Activated gamma-delta T cell (primary cell): ENCODE results near the gene KCTD15.

ENCODE experiments used
- DNase-seq: peaks from one replicate; lab custom pipeline; 2025; lab: John Stamatoyannopoulos, UW
- total RNA-seq, 2 donors: gene quantifications; one replicate each; lab custom pipeline; 2026; lab: John Stamatoyannopoulos, UW

The KCTD15 gene, protein sequence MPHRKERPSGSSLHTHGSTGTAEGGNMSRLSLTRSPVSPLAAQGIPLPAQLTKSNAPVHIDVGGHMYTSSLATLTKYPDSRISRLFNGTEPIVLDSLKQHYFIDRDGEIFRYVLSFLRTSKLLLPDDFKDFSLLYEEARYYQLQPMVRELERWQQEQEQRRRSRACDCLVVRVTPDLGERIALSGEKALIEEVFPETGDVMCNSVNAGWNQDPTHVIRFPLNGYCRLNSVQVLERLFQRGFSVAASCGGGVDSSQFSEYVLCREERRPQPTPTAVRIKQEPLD
- 0.41 to 5.0 reads per million in 2 donors for total RNA-seq

DNA sequence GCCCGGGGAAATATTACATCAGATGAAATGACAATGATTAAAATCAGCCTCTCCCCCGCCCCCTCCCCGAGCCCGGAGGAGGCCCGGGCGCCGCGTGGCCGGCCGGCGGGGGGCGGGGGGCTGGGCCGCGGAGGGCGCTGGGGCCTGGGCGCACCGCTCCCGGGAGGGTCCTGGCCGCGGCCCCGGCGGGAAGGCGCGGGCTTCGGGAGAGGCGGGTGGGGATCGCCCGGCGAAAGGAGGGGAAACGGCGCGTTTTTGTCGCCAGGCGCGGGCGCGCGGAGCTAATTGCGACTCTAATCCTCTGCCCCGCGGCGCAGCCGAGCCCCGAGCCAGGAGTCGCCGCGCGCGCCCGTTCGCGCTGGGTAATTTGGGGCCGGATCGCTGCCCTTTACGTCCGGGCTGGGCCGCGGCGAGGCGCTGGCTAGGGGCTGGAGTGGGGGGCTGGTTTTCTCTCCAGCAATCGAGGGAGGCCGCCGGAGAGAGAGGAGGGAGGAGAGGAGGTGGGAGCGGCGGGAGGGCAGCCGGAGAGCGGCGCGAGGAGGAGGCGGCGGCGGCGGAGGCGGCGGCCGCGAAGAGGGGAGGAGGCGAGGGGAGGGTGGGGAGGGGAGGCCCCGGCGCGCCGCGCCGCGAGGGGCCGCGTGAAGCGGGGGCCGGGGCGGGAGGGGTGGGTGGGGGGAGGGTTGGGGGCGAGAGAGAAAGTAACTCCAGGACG is at the start of gene KCTD15:
KCTD15 (plus strand) TSS at position 707 of the 712 bp plus-strand sequence. CDS start 3,585 bp downstream, outside the sequence.
- no peak for DNase-seq

DNA sequence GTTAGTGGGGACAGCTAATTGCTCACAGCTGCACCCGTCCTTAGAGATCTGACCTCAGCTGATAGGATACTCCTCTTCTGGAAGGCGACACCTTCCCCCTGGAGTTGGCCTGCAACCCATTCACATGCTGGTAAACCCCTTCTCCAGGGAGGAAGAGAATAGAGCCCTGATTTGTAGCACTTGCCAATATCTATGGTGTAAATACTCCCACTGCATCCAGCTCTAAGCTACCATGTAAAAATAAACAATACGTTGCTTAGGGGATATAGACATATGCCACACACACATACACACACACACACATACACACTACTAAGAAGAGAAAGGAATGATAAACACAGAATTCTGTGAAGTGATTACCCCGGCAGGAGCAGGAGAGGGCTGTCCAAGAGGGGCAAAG is 49.4 kb upstream of the KCTD15 start:
- no peak for DNase-seq

DNA sequence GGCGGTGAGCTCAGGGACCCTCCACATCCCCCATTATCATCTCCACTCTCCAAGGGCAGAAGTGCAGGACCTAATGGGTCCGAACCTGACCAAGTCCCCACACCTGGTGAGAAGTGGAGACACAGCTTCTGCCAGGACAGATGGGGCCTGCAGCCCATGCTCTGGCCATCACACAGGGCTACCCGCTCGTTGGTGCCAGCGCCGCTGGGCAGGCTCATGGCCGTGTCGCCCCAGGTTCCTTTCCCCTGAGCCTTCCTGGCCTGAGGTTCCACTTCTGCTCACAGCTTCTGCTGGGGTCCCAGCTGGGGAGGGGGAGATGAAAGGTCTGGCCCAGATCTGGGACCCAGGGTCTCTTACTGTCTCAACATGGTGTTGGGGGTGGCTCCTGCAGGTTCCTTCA is 48.4 kb upstream of the KCTD15 start:
- DNase-seq = no peak

DNA sequence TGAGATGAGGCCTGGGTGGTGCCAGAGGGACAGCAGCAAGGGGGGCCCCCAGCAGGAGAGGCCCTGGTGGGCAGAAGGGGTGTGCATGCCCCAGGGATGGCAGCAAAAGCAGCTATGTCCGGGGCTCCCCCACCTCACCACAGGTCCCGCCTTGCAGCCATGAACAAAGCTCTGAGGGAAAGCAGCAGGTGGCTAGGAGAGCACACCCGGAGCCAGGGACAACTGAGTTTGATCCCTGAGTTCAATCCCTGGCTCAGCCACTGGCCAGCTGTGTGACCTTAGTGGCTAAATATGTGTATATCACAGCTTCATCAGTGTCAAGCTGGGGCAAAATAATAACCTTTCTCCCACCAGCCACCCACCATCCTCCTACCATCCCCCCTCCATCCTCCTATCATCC is 47.7 kb upstream of the KCTD15 start:
- no peak for DNase-seq

DNA sequence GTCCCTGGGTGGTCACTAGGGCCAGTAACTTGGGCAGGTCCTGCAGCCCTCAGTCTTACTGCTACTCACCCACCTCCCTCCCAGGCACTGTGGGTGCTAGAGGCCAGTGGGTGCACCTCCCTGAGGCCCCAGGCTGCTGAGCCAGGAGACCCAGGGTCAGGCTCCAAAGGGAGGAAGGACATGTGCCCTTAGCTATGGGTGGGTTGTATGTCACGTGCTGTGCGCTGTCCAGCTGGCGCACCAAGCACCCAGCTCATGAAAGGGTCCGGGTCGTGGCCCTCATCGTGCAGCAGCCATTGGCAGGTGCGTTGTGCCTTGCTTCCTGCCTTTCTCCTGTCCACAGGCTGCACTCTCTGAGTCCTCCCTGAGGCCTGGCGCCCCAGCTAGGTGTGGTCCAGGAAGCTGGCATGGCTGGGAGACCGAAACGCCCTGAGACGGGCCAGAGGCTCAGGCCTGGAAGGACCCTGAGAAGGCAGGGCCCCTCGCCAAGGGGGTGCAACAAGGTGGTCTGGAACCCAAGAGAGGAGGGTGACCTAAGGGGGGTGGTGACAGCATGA is 47.0 kb upstream of the KCTD15 start:
- DNase-seq = no peak

DNA sequence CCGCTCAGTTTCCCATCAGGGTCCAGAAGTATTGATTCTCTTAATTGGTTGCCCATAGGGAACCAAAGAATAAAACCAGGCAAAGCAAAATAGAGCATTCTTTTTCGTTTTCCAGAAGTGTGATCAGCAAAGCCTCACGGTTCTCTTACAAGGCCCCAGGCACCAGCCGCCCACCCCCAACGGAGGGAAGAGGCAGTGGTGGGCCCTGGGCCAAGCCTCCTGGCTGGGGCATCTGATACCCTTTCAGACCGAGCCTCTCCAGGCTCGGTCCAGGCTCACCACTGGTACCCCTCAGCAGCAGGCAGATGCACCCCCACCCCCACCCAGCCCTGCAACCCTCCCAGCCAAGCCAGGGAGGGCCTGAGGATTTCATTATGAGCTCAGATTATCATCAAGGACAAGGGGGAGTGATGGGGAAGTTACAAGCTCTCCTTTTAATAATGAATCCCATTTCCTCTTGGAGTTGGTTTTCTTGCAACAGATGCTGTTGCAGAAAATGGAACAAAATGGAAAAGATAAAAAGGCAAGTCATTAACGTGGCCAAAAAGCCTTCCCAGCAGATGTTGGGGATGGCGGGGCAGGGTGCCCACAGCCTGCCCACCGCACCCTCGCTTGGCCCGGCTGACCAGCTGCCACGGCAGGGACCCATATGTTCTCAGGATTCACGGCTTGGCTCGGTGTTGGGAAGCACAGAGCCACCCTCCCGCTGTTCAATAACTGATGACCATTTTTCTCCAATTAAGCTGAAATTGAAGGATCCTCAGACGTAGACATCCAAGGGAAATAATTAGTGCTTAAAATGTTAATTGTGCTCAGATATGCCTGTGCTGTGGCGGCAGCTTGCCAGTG is 45.9 kb upstream of the KCTD15 start:
- DNase-seq = no peak

DNA sequence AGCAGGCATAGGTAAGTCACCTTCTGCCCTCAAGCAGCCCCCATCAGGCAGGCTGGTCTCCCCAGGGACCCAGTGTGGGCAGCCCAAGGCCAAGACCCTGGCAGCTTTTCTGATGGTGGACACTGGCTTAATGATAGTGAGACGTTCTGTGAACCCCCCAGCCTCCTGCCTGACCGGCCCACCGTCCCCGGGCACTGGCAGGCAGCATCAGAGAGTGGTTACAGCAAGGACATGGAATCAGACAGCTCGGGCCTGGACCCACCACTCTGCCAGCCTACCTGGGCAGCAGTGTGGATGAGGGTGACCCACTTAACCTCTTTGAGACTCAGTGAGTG is 45.3 kb upstream of the KCTD15 start:
- no peak for DNase-seq

DNA sequence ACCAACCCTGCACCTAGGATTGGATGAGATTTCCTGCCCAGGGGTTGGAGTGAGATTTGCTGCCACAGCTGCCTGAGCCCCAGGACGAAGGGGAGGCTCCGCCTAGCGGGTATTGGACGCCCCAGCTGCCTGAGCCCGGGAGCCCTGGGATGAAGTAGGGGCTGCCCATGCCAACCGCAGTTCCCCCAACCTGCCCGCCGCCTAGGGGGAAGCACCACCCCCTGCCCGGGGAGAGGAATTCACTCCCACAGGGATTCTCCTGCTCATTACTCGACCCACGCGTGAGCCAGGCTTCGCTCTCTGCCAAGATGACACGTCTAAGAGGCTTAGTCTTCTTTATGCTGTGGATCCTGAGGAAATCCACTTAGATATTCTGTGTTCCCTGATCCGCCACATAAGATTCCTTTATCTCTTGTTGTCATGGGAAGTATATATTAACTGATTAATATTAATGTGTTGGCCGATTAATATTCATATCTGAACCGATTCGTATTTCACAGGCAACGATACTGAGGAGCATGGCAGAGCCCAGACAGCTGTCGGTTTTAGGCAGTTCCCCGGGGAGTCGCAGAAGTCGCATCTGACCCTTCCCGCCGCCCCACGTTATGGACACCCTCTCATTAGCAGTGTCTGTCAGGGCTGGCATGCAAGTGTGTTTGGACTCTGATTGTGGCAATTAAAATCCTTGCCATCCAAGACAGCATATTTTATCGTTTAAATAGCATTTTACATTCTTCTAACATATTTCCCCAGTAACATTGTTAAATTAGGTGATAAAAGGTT is 44.5 kb upstream of the KCTD15 start:
- no peak for DNase-seq

DNA sequence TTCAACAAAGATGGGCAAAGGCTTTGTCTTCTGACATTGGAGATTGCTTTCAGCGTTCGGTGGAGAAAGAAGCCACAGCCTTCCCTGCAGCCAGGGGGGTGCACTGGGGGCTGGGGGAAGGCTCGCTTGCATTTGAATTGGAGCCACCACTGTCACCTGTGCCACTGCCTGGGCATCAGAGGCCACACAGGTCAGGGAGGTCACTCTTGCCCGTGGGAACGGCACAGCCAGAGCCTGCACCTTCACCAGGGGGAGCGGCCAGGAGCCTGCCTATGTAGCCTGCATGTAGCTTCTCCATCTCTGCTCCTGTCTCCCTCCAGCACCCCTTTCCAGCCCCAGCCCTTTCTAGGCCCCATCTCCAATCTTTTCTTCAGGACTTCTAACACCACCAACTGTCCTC is 43.7 kb upstream of the KCTD15 start:
- DNase-seq = no peak

DNA sequence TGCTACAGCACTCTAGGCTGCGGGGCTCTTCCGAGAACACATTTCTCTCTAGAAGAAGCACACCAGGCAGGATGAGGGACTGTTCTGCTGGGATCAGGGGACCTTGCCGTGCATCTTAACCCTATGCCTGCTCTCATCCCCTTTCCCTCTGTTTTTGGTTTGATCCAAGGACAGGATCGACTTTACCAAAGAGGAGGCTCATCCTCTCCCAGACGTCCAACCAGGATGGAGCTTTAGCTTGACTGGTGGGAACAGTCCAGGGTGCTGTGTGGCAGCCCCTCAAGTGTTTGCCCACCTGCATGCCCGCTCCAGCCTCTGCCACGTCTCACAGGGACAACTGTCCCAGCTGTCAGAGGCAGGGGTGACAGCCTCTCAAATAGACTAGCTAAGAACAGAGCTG is 42.3 kb upstream of the KCTD15 start:
- no peak for DNase-seq

DNA sequence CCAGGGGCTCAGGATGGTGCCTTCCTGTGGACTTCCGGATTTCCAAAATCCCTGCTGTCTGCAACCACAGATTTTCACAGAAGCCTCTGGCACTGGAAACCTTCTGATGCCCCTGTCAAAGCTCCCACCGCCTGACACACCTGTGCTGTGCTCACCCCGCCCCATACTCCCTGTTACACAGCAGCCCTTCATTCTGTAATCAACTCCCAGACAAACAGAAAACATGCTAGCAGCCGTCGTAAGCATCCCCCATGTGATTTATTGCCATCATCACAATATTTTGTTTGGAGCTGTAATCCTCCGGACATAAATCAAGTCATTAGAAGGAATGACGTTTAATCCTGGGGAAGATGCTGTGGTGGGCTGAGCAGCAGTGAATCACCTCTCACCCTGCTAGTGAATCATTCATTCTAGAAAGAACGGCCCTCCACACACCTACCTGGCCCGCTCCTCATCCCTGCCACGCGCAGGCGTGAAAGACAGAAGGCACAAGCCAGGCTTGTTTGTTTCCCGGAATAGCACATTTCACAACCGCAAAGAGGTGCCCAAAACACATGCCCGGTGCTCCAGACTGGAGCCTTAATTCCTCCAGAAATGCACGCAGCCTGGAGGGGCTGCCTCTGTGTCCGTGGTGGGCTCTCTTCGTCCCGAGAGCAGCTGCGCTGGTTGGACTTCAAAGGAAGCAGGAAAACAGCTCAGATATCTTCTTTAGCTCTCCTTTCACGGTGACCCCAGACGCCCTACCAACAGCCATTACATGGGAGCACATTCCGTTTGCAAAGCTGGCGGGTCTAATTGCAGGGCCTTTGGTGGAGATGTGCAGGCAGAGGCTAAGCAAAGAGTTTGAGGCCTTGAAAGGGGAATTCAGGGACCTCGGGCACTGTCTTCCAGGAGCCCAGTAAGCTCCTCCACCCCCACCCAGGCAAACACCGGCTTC is 41.3 kb upstream of the KCTD15 start:
- no peak for DNase-seq

DNA sequence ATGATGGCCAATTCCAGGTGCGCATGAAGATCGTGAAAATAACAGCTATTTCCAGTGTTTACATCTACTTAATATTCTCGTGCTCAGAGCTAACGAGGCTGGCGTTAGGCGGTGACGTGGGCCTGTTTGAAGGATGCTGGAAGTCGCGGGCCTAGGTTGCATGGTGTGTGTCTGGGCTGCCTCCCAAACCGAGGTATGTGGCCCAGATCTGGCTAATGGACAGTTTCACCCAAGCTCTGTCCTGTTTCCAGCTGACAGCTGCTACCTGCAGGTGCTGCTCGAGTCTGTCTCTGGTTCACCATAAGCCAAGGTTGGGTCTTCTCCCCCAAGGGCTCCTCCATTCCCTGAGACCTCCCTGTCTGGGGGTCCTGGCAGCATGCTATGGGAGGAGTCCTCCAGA is 40.5 kb upstream of the KCTD15 start:
- DNase-seq = no peak

DNA sequence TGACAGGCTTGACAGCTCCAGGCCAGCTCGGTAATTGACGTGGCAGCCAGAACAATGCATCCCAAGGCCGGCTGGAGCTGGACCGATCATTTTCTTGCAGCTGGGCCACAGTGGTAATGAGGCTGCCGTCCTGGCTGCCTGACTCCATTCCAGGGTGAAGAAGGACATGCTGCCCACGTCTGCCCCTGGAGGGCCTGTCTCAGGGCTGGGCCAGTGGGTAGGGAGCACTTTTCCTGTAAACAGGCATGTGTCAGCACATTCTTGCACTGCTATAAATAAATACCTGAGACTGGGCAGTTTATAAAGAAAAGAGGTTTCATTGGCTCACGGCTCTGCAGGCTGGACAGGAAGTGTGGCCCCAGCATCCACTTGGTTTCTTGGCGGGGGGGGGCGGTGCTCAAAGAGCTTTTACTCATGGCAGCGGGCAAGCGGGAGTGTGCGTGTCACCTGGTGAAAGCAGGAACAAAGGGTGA is 38.1 kb upstream of the KCTD15 start:
- no peak for DNase-seq

DNA sequence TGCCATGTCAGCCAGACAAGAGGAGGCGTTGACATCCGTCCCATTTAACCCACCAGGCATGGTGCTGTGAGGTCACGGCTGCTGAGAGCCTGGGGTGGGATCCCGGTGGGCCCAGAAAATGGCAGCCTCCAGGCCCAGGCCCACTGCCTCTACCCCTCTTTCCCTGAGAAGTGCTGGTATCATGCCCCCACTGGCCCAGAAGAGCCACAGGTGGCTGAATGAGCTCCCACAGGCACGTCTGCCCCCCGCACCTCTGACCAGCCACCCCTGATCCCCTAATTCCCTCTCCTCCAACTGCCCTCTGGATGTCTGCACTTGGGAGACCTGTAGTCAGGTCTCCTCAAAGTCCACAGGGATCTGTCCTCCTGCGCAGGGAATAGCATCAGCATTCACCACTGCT is 37.3 kb upstream of the KCTD15 start:
- no peak for DNase-seq

DNA sequence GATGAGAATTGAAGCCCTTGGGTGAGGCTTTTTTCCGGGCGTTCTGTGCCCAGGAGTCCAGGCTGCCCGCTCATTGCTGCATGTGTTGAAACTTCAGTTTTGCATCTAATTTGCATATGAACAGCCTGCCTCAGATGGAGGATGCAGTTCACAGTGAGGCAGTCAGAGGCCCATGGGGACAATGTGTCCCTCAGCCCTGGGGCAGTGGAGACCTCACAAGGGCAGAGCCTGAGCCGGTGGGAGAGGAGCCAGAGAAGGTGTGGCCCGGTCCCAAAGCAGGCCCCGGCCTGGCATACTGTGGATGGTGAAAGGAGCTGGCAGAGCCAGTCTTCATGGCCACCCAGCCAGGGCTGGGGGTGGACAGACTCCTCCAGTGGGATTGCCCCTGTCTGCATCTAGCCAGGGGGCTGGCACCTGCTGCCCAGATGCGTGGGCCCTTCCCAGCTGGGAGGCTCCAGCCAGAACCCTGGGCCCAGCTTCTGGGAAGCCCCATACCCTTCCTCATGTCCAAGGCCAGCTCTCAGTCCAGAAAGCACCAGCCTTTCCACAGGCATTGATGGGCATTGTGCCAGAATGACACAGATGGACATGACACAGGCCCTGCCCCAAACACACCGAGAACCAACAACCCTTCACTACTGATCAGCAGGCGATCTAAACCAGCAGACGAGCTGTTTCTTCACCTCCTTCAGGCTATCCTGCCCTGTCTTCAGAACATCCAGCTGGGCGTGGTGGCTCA is 32.9 kb upstream of the KCTD15 start:
- DNase-seq = no peak

DNA sequence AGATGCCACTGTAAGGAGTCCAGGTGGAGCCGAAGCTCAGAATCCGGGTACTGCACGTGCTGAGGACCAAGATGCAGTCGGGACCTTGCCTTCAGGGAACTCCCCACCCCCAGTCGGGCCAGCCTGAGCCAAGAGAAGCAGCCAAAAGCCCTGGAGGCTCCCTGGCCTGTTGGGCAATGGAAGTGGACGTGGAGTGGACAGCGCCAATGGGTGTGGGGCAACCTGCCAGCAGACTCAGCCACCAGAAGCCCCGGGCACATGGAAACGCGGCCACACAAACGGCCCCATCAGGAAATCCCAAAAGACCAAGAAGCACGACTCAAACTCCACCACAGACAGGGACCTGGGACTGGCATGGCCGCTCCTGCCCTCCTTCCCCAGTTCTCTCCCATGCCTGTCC is 30.0 kb upstream of the KCTD15 start:
- DNase-seq = no peak

DNA sequence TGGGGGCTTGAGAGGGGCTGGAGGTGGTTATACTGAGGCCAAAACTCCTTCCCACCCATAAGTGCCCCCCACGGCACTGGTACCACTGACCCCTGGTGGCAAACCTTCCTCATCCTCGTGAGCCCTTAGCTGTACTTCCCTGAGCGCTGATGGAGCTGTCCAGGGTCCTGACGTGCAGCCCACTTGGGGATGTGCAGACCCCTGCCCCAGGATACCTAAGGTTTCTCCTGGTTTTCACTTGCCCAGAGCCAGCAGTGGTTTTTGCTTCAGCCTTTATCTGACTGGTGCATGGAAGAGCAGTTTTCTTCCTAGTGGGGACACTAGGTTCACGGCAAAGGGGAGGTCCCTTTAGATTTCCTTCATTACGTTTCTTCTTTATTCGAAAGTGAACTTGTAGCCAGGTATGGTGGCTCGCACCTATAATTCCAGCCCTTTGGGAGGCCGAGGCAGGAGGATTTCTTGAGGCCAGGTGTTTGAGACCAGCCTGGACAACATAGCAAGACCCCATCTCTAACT is 28.7 kb upstream of the KCTD15 start:
- no peak for DNase-seq

DNA sequence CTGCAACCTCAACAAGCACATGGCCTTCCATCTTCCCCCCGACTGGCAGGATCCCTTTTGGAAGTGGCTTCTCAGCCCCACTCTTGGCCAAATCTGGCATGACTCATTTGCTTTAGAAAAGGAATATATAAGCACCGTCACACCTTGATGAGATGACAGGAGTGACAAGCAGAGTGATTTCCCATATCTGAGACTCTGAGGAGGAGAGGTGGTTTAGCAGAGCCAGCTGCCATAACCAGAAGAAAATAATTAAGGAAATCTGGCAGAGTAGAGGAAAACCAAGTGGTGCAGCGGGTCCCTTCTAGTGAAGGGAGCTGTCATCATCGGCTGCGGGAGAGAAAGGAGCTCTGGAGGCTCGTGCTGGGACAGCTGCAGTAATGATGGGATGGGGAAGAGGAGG is 27.5 kb upstream of the KCTD15 start:
- no peak for DNase-seq

DNA sequence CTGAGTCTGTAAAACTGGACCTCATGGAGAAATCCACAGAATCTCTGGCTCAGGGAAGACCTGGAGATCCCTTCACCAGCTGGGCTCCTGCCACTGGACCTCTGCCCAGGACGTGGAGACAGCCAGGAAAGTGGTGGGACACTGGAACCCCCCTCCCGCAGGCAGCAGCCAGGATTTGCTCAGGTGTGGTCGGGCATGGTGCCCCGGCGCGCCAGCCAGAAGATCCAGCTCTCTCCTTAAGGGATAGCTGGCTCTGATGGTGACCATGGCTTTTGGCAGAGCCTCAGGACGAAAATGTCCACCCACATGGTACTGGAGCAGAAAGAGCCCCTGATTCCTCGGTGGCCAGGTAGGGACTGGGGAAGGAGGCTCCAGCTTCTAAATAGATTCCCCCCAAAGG is 26.6 kb upstream of the KCTD15 start:
- DNase-seq = no peak
